Subcutaneous adipose tissue (tissue), 4 donors: ENCODE results near the gene FCRL5. TPM values are rescaled to one million over a fixed set of nuclear protein-coding genes. Genes with fewer than 3 reads are reported as not detected.

Experiments used
- CTCF ChIP-seq: fragments of 450-650 bp; IDR thresholded peaks from one replicate; pipeline ENCODE4 v1.5.1; 2016; ENCODE audit warnings: low read depth, mild to moderate bottlenecking, control low read depth, antibody characterized with exemption, moderate library complexity
- total RNA-seq, 4 donors: library from RNA; depleted of rRNA; stranded (reverse); fragments of >200 nt; gene quantifications; one replicate each; pipeline ENCODE4 v1.1.0, GENCODE V29; 2016

The FCRL5 gene
- total RNA-seq, 4 donors from 2014 or later: under 0.01 to 0.34 TPM; not detected in 2

GRCh38 chr1:157558119-157558518 lies 5.8 kb upstream of the FCRL5 start:
- no peak for TF ChIP-seq CTCF

- no peak for TF ChIP-seq CTCF
Observed at GRCh38 chr1:157542676-157543075, 9.6 kb downstream of the FCRL5 start.

- no peak for TF ChIP-seq CTCF
Observed at GRCh38 chr1:157540852-157541251, 11.5 kb downstream of the FCRL5 start.

GRCh38 chr1:157540160-157540748 lies 12.1 kb downstream of the FCRL5 start:
- no peak for TF ChIP-seq CTCF

GRCh38 chr1:157539568-157539967 lies 12.7 kb downstream of the FCRL5 start:
- no peak for TF ChIP-seq CTCF

- no peak for TF ChIP-seq CTCF
Observed at GRCh38 chr1:157532569-157532968, 19.7 kb downstream of the FCRL5 start.

GRCh38 chr1:157523774-157524493 lies 28.4 kb downstream of the FCRL5 start:
- TF ChIP-seq CTCF: no peak
